ENCODE results near the gene DTNB.
"Not testable (repeated sequence)": the region's sequence is repeated elsewhere in the genome, so short reads cannot be mapped to it uniquely, and the experiment has no call there.

The DTNB gene

GRCh38 chr2:25544445-25544844, 128.9 kb downstream of the DTNB start:
- TF ChIP-seq CTCF (IDR thresholded peaks at IDR 0.05; ENCODE audit: control insufficient read depth, extremely low read depth, insufficient read depth) = no peak
- H3K4me3 ChIP-seq (ENCODE audit: low read depth, low read length) = no peak overlapping the region
- no peak for DNase-seq (ENCODE audit: low read depth)

- no peak for DNase-seq (ENCODE audit: low read depth)
- TF ChIP-seq CTCF (IDR thresholded peaks at IDR 0.05; ENCODE audit: control insufficient read depth, extremely low read depth, insufficient read depth) = no peak
- H3K4me3 ChIP-seq (ENCODE audit: low read depth, low read length) = no peak overlapping the region
Measured at GRCh38 chr2:25543939-25544338, 129.4 kb downstream of the DTNB start.

- no peak for TF ChIP-seq CTCF (IDR thresholded peaks at IDR 0.05; ENCODE audit: control insufficient read depth, extremely low read depth, insufficient read depth)
- no peak for DNase-seq (ENCODE audit: low read depth)
- no peak overlapping the region for H3K4me3 ChIP-seq (ENCODE audit: low read depth, low read length)
Measured at GRCh38 chr2:25541378-25541777, 132.0 kb downstream of the DTNB start.

- no peak for DNase-seq (ENCODE audit: low read depth)
- TF ChIP-seq CTCF (IDR thresholded peaks at IDR 0.05; ENCODE audit: control insufficient read depth, extremely low read depth, insufficient read depth) = no peak
Measured at GRCh38 chr2:25539136-25539535, 134.2 kb downstream of the DTNB start.

GRCh38 chr2:25537526-25537925, 135.9 kb downstream of the DTNB start:
- no peak for DNase-seq (ENCODE audit: low read depth)
- TF ChIP-seq CTCF (IDR thresholded peaks at IDR 0.05; ENCODE audit: control insufficient read depth, extremely low read depth, insufficient read depth) = no peak
- no peak overlapping the region for H3K4me3 ChIP-seq (ENCODE audit: low read depth, low read length)

More at GRCh38 chr2:25539136-25539535, 134.2 kb downstream of the DTNB start:
- H3K4me3 ChIP-seq (ENCODE audit: low read depth, low read length) = no peak overlapping the region

GRCh38 chr2:25535411-25536289, 137.7 kb downstream of the DTNB start:
- not testable (repeated sequence) for H3K4me3 ChIP-seq (ENCODE audit: low read depth, low read length); DNase-seq (ENCODE audit: low read depth)

- H3K4me3 ChIP-seq (ENCODE audit: low read depth, low read length); DNase-seq (ENCODE audit: low read depth): not testable (repeated sequence)
Measured at GRCh38 chr2:25534937-25535336, 138.4 kb downstream of the DTNB start.

GRCh38 chr2:25534455-25534854, 138.9 kb downstream of the DTNB start:
- no peak for DNase-seq (ENCODE audit: low read depth)
- TF ChIP-seq CTCF (IDR thresholded peaks at IDR 0.05; ENCODE audit: control insufficient read depth, extremely low read depth, insufficient read depth) = no peak

GRCh38 chr2:25533771-25534170, 139.6 kb downstream of the DTNB start:
- not testable (repeated sequence) for H3K4me3 ChIP-seq (ENCODE audit: low read depth, low read length); DNase-seq (ENCODE audit: low read depth)

More at GRCh38 chr2:25534455-25534854, 138.9 kb downstream of the DTNB start:
- no peak overlapping the region for H3K4me3 ChIP-seq (ENCODE audit: low read depth, low read length)

All from LNCaP clone FGC (cell line).